Glomerular visceral epithelial cell (primary cell): ENCODE data around the gene H2AZ2.
A peak's percentile ranks its signal among the peaks of the same experiment; 100 is the strongest.
"Not testable (repeated sequence)": the region's sequence is repeated elsewhere in the genome, so short reads cannot be mapped to it uniquely, and the experiment has no call there.

Source experiments
- DNase-seq: peaks from one replicate; pipeline ENCODE4 v3.0.0-alpha.2; 2016; ENCODE audit errors: extremely low spot score

Gene H2AZ2

DNA sequence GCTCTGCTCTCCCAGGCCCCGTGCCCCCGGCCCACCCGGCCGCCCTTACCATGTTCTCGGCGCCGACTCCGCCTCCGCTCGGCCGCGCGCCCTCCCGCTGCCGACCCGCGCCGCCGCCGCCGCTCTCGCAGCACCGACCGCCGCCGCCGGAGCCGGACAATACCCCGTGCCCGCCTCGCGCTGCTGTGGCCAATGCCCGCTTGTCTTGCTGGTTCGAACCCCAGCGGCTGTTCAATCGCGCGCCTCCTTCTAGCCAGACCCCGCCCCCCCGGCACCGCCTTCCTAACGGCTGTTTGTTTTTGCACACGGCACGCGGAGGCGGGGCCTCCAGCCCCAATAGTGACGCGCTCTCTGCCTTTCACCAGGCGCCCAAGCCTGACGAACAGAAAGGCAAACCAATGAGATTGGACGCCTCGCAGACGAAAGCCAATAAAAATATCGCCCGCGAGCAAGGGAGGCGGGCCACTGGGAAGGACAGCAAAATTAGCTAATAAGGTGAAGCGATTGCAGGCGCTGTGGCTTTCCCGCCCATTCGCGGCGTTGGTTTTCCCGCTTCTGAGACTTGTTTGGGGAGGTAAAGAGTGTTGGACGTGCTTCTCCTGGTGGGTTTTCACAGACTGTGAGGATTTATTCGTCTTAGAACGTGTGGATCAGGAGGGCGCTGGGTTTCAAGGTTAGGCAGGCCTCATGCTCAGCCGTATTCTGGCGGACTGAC is at the start of gene H2AZ2:
Gene H2AZ2, minus strand, starts transcription at position 168 of the 715 bp plus-strand sequence. Its CDS starts 116 bp downstream, at position 52.
- DNase-seq: peak; percentile 100

DNA sequence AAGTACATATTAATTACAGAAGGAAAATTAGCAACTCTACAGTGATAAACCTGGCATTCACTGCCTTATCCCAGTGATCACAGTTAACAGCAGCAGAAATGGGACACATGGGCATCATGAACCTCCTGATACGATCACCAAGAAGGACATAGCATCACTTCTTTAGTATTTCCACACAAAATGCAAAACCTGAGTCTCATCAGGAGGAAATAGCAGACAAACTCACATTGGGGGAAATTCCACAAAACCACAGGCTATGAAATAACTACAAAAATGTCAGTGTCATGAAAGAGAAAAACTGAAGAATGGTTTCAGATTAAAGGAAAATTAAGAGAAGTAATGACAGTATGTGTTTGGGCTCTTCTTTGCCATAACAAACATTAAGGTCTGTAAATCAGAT is 49.4 kb upstream of the H2AZ2 start:
- DNase-seq: peak; percentile 24

DNA sequence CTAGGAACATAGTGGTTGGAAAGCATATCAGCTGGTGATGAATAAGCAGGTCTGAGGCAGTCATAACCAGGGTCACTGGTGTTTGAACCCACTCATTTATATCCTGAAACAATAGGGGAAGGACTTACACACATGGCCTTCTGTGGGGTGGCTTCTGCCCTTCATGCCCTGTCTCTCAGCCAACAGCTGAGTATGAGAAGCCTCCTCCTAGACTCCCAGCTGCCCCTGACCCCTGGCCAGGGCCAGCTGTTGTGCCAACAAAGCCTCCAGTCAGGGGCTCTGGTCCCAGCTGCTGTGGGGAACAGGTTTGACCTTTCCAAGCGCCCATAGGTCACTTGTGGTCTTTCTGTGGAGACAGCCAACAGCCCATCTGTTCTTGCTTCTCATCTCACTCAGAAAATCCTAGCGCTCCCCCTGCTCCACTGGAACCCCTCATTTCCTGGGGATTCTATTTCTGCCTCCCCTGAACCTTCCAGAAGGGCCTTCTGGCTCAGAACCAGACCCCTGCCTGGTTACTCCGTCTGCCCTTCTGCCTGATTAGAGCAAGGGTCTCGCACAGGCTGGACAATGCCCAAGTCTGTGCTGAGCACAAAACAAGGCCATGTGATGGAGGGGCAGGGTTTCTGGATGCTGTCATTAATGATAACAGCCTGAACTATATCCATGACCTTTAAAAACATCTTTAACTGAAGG is 47.1 kb upstream of the H2AZ2 start:
- DNase-seq: no peak

DNA sequence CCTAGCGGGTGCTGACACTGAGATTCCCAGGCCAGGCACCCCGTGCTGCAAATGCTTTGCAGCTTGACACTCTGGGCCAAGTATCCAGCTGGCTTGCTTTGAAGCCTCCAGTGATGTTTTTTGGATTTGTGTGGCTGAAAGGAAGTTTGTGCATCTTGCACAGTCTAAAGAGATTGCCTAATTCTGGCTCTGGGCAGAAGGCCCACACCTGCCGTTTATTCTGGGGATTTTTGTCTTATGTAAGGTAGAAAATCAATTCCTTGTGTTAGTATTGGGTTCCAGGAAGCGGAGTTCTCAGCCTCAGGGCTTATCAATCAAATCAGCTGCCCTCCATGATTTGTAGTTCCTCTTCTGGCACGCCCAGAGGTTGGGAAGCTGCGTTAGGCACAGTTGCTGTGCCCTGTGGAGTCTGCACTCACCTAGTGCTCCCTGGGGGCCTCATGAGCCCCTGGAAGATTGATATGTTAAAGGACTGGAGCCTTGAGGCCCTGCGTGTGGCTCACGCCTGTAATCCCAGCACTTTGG is 45.9 kb upstream of the H2AZ2 start:
- DNase-seq: no peak

DNA sequence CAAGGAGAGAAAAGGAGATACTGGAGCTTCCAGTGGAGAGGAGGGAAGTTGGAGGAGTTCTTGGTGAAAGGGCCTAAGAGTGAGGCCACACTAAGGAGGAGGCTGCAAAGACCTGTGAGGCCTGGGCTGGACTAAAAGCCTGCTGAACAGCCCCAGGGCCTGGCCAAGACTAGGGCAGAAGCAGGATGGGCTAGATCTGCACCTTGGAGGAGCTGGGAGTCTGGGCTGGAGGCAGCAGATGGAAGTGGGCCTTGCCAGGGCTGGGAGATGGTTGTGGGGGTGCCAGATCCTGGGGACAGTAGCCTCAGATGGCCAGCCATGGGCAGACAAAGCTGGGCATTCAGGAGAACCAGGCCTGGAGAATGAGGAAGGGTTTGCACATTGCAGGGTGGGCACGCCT is 43.9 kb upstream of the H2AZ2 start:
- DNase-seq: no peak

DNA sequence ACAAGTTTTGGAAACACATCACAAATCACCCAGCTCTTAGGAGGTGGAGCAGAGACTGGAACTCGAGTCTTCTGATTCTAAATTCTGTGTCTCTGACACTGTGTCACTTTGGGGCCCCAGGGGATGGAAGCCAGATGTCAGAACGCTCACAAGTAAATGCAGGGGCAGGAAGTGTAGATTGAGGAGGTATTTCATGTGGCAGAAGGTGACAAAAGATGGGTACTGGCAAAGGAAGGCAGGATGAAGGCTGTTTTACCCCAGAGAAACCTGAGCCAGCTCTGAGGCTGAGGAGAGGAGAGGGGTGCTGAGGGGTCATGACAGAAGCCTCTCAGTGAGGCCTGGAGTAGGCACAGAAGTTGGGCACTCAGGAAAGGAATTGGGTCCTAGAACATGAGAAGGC is 43.5 kb upstream of the H2AZ2 start:
- DNase-seq: no peak

DNA sequence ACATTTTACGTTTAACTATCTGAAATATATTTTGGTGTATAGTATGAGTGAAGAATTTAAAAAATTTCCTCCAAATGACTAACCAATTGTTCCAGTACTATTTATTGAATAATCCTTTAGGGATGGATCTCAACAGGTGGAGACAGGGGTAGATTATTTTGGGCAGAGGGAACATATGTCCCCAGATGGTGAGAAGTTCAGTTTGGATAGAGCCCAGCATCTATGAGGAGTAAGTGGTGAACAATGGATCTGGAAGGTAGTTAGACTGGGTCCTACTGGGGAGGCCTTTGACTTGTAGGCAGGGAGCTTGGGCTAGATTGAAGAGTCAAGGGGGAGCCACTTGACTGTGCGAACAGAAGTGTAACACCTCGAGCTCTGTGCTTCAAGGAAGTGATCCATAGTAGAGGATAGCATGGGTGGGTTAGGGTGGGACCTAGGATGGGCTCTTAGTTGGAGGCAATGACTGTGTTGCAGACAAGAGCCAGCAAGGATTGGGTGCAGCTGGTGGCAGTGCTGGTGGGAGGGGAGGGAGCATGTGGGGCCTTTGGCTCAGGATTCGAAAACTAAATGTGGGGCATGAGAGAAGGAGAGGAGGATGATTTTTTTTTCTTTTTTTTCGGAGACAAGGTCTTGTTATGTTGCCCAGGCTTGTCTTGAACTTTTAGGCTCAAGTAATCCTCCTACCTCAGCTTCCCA is 41.3 kb upstream of the H2AZ2 start:
- DNase-seq: no peak

DNA sequence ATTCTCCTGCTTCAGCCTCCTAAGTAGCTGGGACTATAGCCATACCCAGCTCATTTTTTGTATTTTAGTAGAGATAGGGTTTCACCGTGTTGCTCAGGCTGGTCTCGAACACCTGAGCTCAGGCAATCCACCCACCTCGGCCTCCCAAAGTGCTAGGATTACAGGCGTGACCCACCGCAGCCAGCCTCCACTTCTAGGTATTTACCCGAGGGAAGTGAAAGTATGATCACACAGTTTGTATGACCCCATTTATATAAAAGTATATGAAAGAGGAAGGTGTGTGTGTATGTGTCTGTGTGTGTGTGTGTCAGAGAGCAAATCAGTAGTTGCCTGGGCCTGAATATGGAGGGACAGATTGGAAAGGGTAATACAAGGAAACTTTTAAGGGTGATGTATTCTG is 39.4 kb upstream of the H2AZ2 start:
- DNase-seq: no peak

DNA sequence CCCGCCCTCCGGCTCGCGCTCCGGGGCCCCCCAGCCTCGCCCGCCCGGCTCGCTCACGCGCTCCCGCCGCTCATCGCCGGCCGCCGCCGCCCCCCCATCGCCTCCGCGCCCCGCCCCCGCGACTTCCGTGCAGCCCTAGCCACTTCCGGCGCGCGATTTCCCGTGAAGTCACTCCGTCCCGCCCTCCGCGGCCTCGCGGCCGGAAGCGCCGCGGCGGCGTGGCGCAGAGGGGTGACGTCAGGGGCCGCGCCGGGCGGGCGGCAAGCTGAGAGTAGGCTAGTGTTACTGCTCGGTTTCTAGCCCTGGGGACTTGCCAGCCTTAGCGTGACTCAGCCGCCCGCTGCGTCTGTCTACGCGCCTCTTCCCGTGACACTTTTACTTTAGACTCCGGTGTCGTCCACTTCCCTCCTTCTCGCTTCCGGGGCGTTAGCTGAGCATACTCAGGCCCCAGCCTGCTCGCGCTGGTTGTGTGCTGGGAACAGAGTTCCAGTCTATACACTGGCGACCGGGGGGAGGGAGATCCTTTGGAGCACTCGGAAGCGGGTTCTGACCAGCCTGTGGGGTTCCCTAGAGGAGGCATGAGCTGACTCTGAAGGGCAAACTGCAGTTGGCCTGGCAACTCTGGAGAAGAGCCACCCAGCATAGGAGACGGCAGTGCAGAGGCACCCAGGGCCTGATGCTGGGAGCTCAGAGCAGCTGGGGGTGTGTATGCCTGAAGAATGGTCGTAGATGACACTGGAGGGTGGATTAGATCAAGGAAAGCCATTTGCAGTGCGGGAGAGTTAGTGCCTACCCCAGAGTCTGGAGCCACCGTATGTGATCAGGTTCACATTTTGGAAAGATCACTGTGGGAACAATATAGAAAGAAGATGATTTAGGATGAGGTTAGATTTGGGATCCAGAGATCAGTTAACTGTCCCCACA is 37.8 kb upstream of the H2AZ2 start, which contains the start of gene PURB:
Gene PURB, minus strand, starts transcription at position 137 of the 924 bp plus-strand sequence. CDS start 182 bp downstream, outside the sequence.
- DNase-seq: peak; percentile 96

DNA sequence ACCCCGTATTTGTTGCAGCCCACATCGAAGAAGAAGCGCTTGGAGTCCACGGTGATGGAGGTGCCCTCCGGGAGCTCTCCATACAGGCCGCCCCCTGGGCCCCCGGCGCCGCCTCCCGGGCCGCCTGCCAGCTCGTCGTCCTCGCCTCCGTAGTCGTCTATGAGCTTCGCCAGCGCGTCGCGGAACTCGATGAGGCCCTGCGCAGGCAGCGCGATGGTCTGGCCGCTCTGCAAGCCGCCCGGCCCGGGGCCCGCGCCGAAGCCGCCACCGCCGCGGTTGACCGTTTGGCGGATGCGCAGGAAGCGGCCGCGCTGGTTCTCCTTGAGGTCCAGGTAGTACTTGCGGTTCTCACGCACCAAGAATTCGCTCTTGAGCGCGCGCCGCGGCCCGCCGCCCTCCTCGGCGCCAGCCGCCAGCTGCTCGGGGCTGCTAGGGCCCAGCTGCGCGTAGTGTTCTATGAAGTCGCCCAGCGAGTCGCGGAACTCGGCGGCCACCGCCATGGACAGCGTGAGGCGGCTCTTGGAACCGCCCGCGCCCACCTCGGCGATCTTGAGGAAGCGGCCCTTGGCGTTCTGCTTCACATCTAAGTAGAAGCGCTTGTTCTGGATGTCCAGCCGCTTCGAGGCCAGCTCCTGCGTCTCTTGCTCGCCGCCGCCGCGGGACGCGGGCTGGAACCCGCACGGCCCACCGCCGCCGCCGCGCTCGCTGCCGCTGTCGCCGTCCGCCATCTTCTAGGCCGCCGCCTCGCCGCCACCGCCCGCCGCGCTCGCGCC is 36.9 kb upstream of the H2AZ2 start:
- peak; percentile 58 for DNase-seq

DNA sequence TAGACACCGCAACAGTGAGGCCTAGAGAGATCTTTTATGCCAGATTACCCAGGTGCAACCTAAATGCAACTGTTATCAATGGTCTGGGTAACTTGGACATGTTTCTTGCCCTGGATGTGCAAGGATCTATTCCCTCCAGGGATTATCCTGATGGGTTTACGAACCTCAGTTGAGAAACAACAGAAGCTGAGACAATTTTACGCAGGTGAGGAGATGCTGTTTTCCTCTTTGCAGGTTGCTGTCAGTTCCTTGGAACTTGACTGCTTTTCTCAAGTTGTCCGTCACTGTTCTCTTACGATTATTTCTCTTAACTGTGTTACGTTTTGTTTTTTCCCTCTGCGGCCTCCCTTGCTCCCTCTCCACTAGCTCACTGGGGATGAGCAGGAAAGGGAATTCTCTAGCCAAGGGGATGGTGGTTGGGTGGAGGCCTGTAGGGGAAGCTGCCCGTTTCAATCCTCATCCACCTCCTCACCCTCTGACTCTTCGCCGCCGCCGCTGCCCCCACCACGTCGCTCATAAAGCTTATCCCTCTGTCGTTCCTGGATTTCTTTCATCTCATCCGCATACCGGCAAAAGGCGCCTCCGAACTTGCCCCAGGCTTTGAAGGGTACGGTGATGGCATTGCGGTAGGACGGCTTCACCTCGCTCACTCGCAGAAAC is 36.2 kb upstream of the H2AZ2 start:
- DNase-seq: peak; percentile 5

DNA sequence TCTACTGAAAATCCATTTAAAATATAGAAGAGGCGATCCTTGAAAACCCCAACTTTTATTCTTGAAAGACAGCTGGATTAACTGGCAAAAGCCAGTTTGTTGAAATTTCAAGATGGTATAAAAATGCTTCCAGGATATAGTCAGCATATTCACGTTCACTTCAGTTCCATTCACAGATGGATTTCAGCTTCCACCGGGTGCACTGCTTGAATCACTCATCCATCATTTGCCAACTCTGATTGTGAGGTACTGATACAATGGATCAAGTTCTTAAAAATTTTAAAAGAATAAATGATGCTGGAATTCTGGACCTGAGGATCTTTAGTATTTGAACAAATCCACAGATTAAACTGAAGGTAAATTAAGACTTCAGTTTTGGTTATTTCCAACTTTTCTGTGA is 35.0 kb upstream of the H2AZ2 start:
- peak; percentile 6 for DNase-seq

DNA sequence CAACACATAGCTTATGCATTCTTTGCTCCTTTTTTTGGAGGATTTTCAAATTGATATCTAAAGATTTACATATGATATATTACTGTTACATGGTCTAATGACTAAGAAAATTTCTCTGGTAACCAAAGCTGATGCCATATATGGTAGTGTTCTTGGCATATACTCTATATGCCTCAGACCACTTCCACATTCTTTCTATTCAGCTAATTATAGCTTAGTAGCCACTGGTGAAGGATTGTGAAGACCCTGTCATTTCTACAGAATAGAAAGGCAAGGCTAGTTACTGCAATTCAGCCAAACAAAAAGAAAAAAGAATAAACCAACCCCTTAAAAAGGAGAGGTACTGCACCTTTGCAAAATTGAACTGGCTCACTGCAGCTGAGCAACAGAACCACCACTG is 33.7 kb upstream of the H2AZ2 start:
- peak; percentile 51 for DNase-seq

DNA sequence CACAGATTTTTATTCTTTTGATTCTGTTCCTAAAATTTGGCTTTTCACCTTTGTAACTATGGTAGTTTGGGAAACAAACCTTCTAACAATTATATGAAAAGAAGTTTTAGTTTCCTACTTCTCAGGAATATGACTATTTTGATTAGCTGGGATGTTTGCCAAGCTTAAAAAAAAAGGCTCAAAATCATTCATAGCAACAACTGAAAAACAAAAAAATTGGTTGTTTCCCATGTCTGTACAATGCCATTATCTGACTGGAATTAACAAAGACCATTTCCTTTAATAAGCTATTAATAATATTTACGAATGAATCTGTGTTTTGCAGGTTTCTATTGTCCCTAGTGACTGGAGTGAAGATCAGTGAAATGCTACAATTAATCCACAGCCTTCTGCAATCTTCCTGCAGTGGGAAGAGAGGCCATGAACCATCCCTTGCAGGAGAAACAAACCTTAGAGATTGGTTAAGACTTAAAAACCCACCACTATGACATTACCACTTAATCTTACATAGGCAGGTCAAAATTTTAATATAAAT is 33.2 kb upstream of the H2AZ2 start:
- DNase-seq: no peak

DNA sequence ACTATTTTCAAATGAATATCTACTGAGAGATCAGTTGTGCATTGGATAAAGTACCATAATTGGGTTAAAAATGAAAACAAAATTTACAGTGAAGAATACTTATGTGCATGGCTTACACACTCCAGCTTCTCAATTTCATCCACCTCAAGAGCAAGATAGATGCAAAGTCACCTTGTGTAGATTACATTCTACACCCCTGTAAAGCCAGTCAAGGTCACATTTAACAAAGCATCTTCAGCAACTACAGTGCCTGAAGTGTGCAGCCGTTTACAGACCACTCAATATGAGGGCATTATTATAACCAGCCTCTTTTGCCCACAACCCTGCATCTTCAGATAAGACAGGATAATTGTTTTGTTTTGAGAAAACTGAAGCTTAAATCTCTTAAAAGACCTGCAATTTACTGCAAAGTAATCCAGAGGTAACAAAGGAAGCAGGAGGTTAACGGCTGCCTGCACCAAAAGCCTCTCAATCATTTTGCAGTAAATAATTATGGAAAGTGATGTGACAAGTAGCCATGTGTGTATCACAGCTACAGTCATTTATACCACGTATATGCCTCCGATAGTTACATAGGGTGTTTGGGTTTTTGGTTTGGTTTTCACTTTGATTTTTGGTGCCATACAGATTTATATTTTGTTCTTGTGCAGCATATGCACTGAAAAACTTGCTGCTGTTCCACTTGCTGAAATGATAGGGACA is 32.6 kb upstream of the H2AZ2 start:
- DNase-seq: no peak

DNA sequence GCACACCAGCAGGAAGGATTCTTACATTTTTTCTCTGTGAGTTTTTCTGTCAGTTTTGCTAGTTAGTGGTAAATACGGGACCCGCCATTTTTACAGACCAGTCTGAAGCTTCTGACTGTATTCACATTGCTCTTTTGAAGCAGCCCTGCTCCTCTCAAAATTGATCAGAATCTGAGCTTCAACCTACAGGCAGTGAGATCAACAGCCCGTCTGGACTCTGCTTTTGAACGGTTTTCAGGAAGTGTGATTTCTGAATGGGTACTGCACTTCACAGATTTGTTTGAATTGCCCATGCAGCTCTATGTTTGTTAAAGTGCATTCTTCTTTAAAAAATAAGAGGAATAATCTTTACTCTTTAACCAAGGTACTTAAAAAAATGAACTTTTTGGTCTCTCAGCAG is 28.5 kb upstream of the H2AZ2 start:
- no peak for DNase-seq

DNA sequence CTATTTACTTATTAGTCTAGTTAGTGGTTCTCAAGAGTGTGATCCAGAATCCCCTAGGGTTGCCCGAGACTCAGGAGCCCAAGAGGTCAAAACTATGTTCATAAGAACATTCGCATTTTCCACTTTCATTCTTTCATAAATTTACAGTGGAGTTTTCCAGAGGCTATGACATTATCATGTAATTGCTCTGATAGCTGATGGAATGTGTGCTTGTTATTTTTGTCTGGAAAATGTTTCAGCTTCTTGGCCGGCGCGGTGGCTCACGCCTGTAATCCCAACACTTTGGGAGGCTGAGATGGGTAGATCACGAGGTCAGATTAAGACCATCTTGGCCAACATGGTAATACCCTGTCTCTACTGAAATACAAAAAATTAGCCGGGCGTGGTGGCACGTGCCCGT is 27.4 kb upstream of the H2AZ2 start:
- DNase-seq: no peak

DNA sequence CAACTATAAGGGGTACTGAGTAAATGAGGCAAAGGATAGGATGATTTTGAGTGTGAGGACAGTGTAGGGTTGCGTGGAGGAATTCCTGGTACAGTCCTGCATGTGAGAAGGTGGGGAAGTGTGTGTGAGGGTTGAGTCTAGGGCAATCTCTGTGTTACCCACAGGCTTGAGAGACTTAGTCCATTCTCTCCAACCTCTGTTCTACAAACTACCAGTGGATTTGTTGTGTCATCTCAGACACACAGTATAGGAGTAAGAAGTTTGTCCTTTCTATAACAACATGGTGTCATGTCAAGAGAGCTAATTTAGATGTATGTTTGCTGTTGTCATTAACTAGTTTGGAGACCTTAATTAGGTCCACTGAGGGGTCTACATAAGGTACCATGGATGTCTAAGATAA is 24.9 kb upstream of the H2AZ2 start:
- no peak for DNase-seq

DNA sequence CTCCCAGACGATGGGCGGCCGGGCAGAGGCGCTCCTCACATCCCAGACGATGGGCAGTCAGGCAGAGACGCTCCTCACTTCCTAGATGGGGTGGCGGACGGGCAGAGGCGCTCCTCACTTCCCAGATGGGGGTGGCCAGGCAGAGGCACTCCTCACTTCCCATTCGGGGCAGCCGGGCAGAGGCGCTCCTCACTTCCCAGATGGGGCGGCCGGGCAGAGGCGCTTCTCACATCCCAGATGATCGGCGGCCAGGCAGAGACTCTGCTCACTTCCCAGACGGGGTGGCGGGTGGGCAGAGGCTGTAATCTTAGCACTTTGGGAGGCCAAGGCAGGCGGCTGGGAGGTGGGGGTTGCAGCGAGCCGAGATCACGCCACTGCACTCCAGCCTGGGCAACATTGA is 24.0 kb upstream of the H2AZ2 start:
- DNase-seq: not testable (repeated sequence)
